C4-2B (cell line): Measurements from ENCODE around the gene RPAP3.

Experiments
- H3K27ac ChIP-seq: fragments of 450-650 bp; 2 replicates; pipeline ENCODE4 v1.5.1; 2017
- CTCF ChIP-seq: fragments of 450-650 bp; conservative IDR thresholded peaks from 2 replicates; pipeline ENCODE4 v1.5.1; 2017; ENCODE audit warnings: mild to moderate bottlenecking
- ZFX ChIP-seq: fragments of 450-650 bp; IDR thresholded peaks from 2 replicates; pipeline ENCODE4 v1.6.1; 2017

Gene RPAP3

GRCh38 chr12:47611906-47612305 lies 93.9 kb downstream of the RPAP3 start:
- TF ChIP-seq CTCF (no peak), ZFX (no peak)

More at GRCh38 chr12:47611906-47612305, 93.9 kb downstream of the RPAP3 start:
- H3K27ac ChIP-seq: no peak overlapping the region
